Endodermal cell (in vitro differentiated cells): ENCODE results near the gene NSG1. TPM values are rescaled to one million over a fixed set of nuclear protein-coding genes. Genes with fewer than 3 reads are reported as not detected.

Experiments
- DNase-seq: peaks from one replicate; pipeline ENCODE4 v3.0.0-alpha.2; 2017
- H3K27ac ChIP-seq: 2 replicates; pipeline ENCODE4 v1.5.1; 2013; ENCODE audit warnings: mild to moderate bottlenecking, low read depth, low read length, moderate library complexity
- H3K27me3 ChIP-seq: 2 replicates; pipeline ENCODE4 v1.6.1; 2013; ENCODE audit warnings: mild to moderate bottlenecking, low read length, moderate library complexity; ENCODE audit not compliant: insufficient read depth, control insufficient read depth, poor library complexity, severe bottlenecking
- H3K36me3 ChIP-seq: 2 replicates; pipeline ENCODE4 v1.7.0; 2013; ENCODE audit warnings: mild to moderate bottlenecking, low read length, moderate library complexity; ENCODE audit not compliant: control insufficient read depth, insufficient read depth
- H3K4me1 ChIP-seq: one replicate; pipeline ENCODE4 v1.7.0; 2013; ENCODE audit warnings: low read length; ENCODE audit not compliant: control insufficient read depth, insufficient read depth
- H3K4me3 ChIP-seq: 2 replicates; pipeline ENCODE4 v1.5.1; 2013; ENCODE audit warnings: mild to moderate bottlenecking, low read length, moderate library complexity
- H3K9ac ChIP-seq: 2 replicates; pipeline ENCODE4 v1.6.1; 2013; ENCODE audit warnings: mild to moderate bottlenecking, low read length, moderate library complexity; ENCODE audit not compliant: poor library complexity, severe bottlenecking; ENCODE audit errors: extremely low read depth
- H3K9me3 ChIP-seq: 2 replicates; pipeline ENCODE4 v1.6.1; 2013; ENCODE audit warnings: mild to moderate bottlenecking, low read length, moderate library complexity; ENCODE audit not compliant: control insufficient read depth
- H3K27ac Mint-ChIP-seq: 2 replicates; pipeline ENCODE4 v1.8.0; 2020; ENCODE audit warnings: mixed read lengths
- H3K27me3 Mint-ChIP-seq: 2 replicates; pipeline ENCODE4 v1.8.0; 2021; ENCODE audit warnings: mild to moderate bottlenecking, mixed read lengths; ENCODE audit not compliant: insufficient read depth
- H3K36me3 Mint-ChIP-seq: 2 replicates; pipeline ENCODE4 v1.8.0; 2020; ENCODE audit warnings: low read depth, mixed read lengths
- H3K4me1 Mint-ChIP-seq: 2 replicates; pipeline ENCODE4 v1.8.0; 2020; ENCODE audit warnings: mixed read lengths
- H3K4me3 Mint-ChIP-seq: 2 replicates; pipeline ENCODE4 v1.8.0; 2020; ENCODE audit warnings: mild to moderate bottlenecking, moderate library complexity, mixed read lengths
- H3K9me3 Mint-ChIP-seq: 2 replicates; pipeline ENCODE4 v1.8.0; 2020; ENCODE audit warnings: mild to moderate bottlenecking, mixed read lengths
- WGBS, 2 experiments: methylation state at CpG; one replicate each; pipeline versions ENCODE4 v1.1.5 to v1.1.7; 2013; ENCODE audit warnings: missing lambda C conversion rate in 2 of 2, mixed read lengths in 1 of 2; ENCODE audit not compliant: insufficient coverage in 1 of 2, insufficient read length in 1 of 2; 5-methylcytosine and 5-hydroxymethylcytosine counted together
- total RNA-seq, 2 donors: library from RNA; stranded (reverse); fragmentation: NEBNext Ultra II Directional in 1 of 2; extraction: Animal tissue kit (Norgen Biotek cat#: 25700) in 1 of 2; gene quantifications; 2 replicates in 1 of 2; 3 replicates in 1 of 2; pipeline ENCODE4 v1.2.1, GENCODE V29; 2021
- TF ChIP-seq, protein P1 (sequence below): fragments of 200-600 bp; sonication (generic); conservative IDR thresholded peaks from 2 replicates; pipeline ENCODE4 v1.5.0; 2021; ENCODE audit warnings: antibody characterized with exemption, mild to moderate bottlenecking

The NSG1 gene
- total RNA-seq, 2 donors from 2014 or later = 1.8 to 6.0 TPM

- H3K27ac ChIP-seq = no peak overlapping the region
- H3K4me3 ChIP-seq = no peak overlapping the region
- H3K36me3 ChIP-seq = peaks cover 5% of the 10 kb centered on the region
- Mint-ChIP-seq H3K27me3 (no peaks in the 10 kb centered on the region), H3K27ac (no peak overlapping the region), H3K36me3 (peaks cover 5% of the 10 kb centered on the region), H3K4me3 (no peak overlapping the region), H3K4me1 (peaks cover 5% of the 10 kb centered on the region), H3K9me3 (no peaks in the 10 kb centered on the region)
- H3K9me3 ChIP-seq = no peaks in the 10 kb centered on the region
- peaks cover 2% of the 10 kb centered on the region for H3K4me1 ChIP-seq
- TF ChIP-seq, protein P1, sequence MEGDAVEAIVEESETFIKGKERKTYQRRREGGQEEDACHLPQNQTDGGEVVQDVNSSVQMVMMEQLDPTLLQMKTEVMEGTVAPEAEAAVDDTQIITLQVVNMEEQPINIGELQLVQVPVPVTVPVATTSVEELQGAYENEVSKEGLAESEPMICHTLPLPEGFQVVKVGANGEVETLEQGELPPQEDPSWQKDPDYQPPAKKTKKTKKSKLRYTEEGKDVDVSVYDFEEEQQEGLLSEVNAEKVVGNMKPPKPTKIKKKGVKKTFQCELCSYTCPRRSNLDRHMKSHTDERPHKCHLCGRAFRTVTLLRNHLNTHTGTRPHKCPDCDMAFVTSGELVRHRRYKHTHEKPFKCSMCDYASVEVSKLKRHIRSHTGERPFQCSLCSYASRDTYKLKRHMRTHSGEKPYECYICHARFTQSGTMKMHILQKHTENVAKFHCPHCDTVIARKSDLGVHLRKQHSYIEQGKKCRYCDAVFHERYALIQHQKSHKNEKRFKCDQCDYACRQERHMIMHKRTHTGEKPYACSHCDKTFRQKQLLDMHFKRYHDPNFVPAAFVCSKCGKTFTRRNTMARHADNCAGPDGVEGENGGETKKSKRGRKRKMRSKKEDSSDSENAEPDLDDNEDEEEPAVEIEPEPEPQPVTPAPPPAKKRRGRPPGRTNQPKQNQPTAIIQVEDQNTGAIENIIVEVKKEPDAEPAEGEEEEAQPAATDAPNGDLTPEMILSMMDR = no peak
- DNase-seq = no peak
- no peak overlapping the region for H3K9ac ChIP-seq
- H3K27me3 ChIP-seq = no peaks in the 10 kb centered on the region
Observed at GRCh38 chr4:4446434-4446833, 59.5 kb downstream of the NSG1 start.

- no peaks in the 10 kb centered on the region for H3K27me3 ChIP-seq
- no peak overlapping the region for H3K9ac ChIP-seq
- H3K27ac Mint-ChIP-seq = no peak overlapping the region
- TF ChIP-seq, protein P1 = no peak
- H3K27ac ChIP-seq = no peak overlapping the region
- H3K4me1 ChIP-seq = no peaks in the 10 kb centered on the region
- H3K4me3 Mint-ChIP-seq = no peak overlapping the region
- no peaks in the 10 kb centered on the region for H3K9me3 Mint-ChIP-seq
- H3K4me1 Mint-ChIP-seq = peaks cover 8% of the 10 kb centered on the region
- no peaks in the 10 kb centered on the region for H3K27me3 Mint-ChIP-seq
- peaks cover 61% of the 10 kb centered on the region for H3K36me3 ChIP-seq
- H3K36me3 Mint-ChIP-seq = peaks cover 44% of the 10 kb centered on the region
- WGBS, 2 experiments = 89 to 95% methylated on average over 5 of the region's 5 CpGs
- no peak overlapping the region for H3K4me3 ChIP-seq
- H3K9me3 ChIP-seq = no peaks in the 10 kb centered on the region
- no peak for DNase-seq
Observed at GRCh38 chr4:4455210-4455865, 68.4 kb downstream of the NSG1 start.

- Mint-ChIP-seq H3K9me3 (no peaks in the 10 kb centered on the region), H3K4me3 (no peak overlapping the region), H3K36me3 (peaks cover 44% of the 10 kb centered on the region), H3K27ac (no peak overlapping the region), H3K27me3 (no peaks in the 10 kb centered on the region), H3K4me1 (peaks cover 8% of the 10 kb centered on the region)
- Histone ChIP-seq H3K4me1 (no peaks in the 10 kb centered on the region), H3K36me3 (peaks cover 61% of the 10 kb centered on the region), H3K4me3 (no peak overlapping the region), H3K27me3 (no peaks in the 10 kb centered on the region), H3K27ac (no peak overlapping the region), H3K9ac (no peak overlapping the region), H3K9me3 (no peaks in the 10 kb centered on the region)
- 93 to 96% methylated on average over 7 of the region's 7 CpGs for WGBS, 2 experiments
- DNase-seq = peak; percentile 70
- TF ChIP-seq, protein P1 = no peak
Observed at GRCh38 chr4:4456351-4456750, 69.4 kb downstream of the NSG1 start.
